Left ventricle myocardium inferior (tissue), 1 donor: ENCODE data around the gene PHGDH. TPM values are rescaled to one million over a fixed set of nuclear protein-coding genes. Genes with fewer than 3 reads are reported as not detected.

ENCODE experiments used
- DNase-seq: peaks from one replicate; pipeline ENCODE4 v3.0.0-alpha.2; 2020
- H3K27ac ChIP-seq: fragments of 200-600 bp; replicated peaks from 2 replicates; pipeline ENCODE4 v1.8.0; 2021
- H3K27me3 ChIP-seq: fragments of 200-600 bp; 2 replicates; pipeline ENCODE4 v1.8.0; 2021; ENCODE audit warnings: low read depth
- H3K36me3 ChIP-seq: fragments of 200-600 bp; 2 replicates; pipeline ENCODE4 v1.8.0; 2021
- H3K4me1 ChIP-seq: fragments of 200-600 bp; 2 replicates; pipeline ENCODE4 v1.8.0; 2021
- H3K4me3 ChIP-seq: fragments of 200-600 bp; 2 replicates; pipeline ENCODE4 v1.8.0; 2021; ENCODE audit warnings: mild to moderate bottlenecking, moderate library complexity
- H3K9me3 ChIP-seq: fragments of 200-600 bp; replicated peaks from 2 replicates; pipeline ENCODE4 v1.8.0; 2021
- intact Hi-C: fragments of 100-400 bp; cut with micrococcal nuclease; formaldehyde crosslinking; loops from one replicate; pipeline ENCODE4 v1.11.0; 2022
- total RNA-seq: library from RNA; stranded (reverse); fragmentation: NEBNext Ultra II Directional; extraction: Animal tissue kit (Norgen Biotek cat#: 25700); gene quantifications from one replicate; pipeline ENCODE4 v1.2.1, GENCODE V29; 2021
- TF ChIP-seq, protein P1 (sequence below): fragments of 200-600 bp; IDR thresholded peaks from 2 replicates; pipeline ENCODE4 v1.8.0; 2021; ENCODE audit warnings: antibody characterized with exemption, mild to moderate bottlenecking, borderline replicate concordance
- donor health status: DM: no; HTN: yes; CAD: no; lungs with severe emphysema.

Gene PHGDH
- total RNA-seq, 1 donor from 2014 or later: 6.4 TPM

DNA sequence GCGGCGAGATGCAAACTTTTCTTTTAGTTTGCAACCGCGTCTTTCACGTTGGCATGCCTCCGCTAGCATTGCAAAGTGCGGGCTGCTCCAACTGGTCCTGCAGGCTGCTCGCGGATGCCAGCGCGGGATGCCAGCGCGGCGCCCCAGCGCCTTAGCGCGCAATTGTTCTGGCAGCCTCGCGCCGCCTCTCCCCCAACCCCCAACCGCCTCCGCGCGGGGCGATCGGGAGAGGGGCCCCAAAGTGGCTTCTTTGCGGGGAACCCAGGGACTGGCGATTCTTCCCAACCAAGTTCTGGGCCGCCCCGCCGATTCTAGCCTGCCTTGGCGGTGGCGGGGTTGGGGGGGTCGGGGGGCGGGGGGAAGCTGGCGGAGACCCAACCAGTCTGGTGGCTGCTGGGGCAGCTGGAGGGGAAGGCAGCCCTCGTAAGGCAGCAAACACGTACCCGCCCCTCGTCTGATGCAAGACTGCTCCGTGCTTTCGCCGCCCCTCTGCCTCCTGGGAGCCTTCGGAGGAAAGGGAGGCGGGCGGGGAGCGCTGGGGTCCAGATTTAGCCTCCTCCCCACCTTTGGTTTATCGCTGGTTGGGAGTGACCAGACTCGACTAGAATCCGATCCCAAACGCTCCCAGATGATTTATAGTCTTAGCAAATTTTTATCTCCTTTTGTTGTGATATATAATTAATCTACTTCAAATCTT is 756 bp downstream of the PHGDH start:
- peaks cover 22% of the 10 kb centered on the region for H3K4me1 ChIP-seq
- H3K36me3 ChIP-seq: no peaks in the 10 kb centered on the region
- intact Hi-C loops: no loop called here
- TF ChIP-seq, protein P1, sequence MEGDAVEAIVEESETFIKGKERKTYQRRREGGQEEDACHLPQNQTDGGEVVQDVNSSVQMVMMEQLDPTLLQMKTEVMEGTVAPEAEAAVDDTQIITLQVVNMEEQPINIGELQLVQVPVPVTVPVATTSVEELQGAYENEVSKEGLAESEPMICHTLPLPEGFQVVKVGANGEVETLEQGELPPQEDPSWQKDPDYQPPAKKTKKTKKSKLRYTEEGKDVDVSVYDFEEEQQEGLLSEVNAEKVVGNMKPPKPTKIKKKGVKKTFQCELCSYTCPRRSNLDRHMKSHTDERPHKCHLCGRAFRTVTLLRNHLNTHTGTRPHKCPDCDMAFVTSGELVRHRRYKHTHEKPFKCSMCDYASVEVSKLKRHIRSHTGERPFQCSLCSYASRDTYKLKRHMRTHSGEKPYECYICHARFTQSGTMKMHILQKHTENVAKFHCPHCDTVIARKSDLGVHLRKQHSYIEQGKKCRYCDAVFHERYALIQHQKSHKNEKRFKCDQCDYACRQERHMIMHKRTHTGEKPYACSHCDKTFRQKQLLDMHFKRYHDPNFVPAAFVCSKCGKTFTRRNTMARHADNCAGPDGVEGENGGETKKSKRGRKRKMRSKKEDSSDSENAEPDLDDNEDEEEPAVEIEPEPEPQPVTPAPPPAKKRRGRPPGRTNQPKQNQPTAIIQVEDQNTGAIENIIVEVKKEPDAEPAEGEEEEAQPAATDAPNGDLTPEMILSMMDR: no peak
- DNase-seq: peak; percentile 78
- H3K4me3 ChIP-seq: peak overlapping the region; percentile 71
- H3K27ac ChIP-seq: peak overlapping the region; percentile 72
- H3K9me3 ChIP-seq: no peaks in the 10 kb centered on the region
- H3K27me3 ChIP-seq: peaks cover 48% of the 10 kb centered on the region

- intact Hi-C loops: no loop called here
- Histone ChIP-seq H3K27ac (peak overlapping the region; percentile 72), H3K27me3 (peaks cover 48% of the 10 kb centered on the region), H3K36me3 (no peaks in the 10 kb centered on the region), H3K4me3 (peak overlapping the region; percentile 71), H3K4me1 (peaks cover 22% of the 10 kb centered on the region), H3K9me3 (no peaks in the 10 kb centered on the region)
- TF ChIP-seq, protein P1: no peak
- DNase-seq: no peak
These were observed 1.5 kb downstream of the PHGDH start for GRCh38 chr1:119713039-119713748.

GRCh38 chr1:119713749-119714456 is 2.2 kb downstream of the PHGDH start:
- Histone ChIP-seq H3K4me1 (peaks cover 22% of the 10 kb centered on the region), H3K27ac (peak overlapping the region; percentile 72), H3K36me3 (no peaks in the 10 kb centered on the region), H3K4me3 (peak overlapping the region; percentile 24), H3K9me3 (no peaks in the 10 kb centered on the region), H3K27me3 (peaks cover 48% of the 10 kb centered on the region)
- intact Hi-C loops: no loop called here
- TF ChIP-seq, protein P1: no peak
- no peak for DNase-seq

- Histone ChIP-seq H3K36me3 (no peaks in the 10 kb centered on the region), H3K27me3 (peaks cover 42% of the 10 kb centered on the region), H3K4me3 (peak overlapping the region; percentile 24), H3K4me1 (peaks cover 22% of the 10 kb centered on the region), H3K9me3 (no peaks in the 10 kb centered on the region), H3K27ac (peak overlapping the region; percentile 72)
- TF ChIP-seq, protein P1: no peak
- intact Hi-C loops: no loop called here
- no peak for DNase-seq
These were observed 2.8 kb downstream of the PHGDH start for GRCh38 chr1:119714583-119714982.

GRCh38 chr1:119715542-119715941 is 3.8 kb downstream of the PHGDH start:
- peaks cover 22% of the 10 kb centered on the region for H3K4me1 ChIP-seq
- peaks cover 33% of the 10 kb centered on the region for H3K27me3 ChIP-seq
- TF ChIP-seq, protein P1: no peak
- no peak for DNase-seq
- no peak overlapping the region for H3K4me3 ChIP-seq
- no peaks in the 10 kb centered on the region for H3K36me3 ChIP-seq
- H3K27ac ChIP-seq: no peak overlapping the region
- intact Hi-C loops: no loop called here
- no peaks in the 10 kb centered on the region for H3K9me3 ChIP-seq
